GM19025 (cell line): ENCODE data around the gene REPS2.

Experiments used
- ATAC-seq: cut with Tn5 transposase; IDR thresholded peaks from one replicate; pipeline ENCODE4 v1.9.1; 2021; ENCODE audit warnings: mild to moderate bottlenecking, low read depth, moderate library complexity; ENCODE audit not compliant: unreplicated experiment

Gene REPS2

DNA sequence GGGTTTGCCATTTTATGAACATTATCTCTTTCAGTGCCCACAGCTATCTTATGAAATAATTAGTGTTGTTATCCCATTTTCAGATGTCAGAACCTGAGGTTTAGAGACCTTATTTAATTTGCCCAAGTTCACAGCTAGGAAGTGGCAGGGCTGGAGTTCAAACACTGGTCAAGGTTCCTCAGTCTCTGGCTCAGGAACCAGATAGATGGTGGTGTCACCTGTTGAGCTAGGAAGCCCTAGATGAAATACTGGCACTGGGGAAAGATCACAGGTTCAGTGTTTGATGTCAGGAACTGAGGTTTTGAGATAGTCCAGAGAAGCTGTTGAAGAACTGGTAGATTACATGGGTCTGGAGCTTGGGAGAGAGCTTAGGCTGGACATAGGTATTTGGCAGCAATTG, 85.4 kb downstream of the REPS2 start:
- no peak for ATAC-seq

DNA sequence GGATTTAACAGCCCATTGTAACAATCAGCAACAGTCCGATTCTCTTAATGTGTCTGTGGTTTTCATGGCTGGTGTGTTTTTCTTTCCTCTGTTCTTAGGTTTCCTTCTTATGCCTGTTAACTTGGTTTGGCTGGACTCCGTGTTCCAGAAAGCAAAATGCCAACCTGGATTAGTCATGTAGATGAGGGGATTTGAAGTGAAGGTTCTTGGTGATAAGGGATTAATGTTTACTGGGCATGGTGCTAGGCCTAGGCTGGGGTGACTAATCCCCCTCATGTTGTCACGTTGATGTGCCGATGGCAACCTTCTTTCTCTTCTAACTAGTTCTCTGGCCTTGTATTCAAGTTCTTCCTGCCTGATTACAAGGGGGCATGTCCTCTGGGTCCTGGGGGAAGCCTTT, 85.9 kb downstream of the REPS2 start:
- no peak for ATAC-seq

DNA sequence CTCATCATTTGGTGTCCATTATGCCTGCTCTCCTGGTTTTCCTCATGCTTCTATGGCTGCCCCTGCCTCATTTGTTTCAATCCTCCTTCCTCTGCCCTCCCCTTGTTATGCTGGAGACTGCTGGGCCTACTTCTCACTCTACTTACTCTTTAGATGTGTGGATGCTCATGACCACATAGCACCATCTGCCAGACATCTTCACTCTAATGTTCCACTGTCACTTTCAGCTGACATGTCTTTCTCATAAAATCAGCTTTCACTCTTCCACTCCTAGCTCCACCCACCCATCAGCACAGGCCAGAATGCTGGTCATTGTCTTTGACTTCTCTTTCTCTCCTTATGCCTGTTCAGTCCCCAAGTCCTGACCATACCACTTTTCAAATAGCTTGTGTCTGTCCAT, 86.8 kb downstream of the REPS2 start:
- ATAC-seq, result no peak

DNA sequence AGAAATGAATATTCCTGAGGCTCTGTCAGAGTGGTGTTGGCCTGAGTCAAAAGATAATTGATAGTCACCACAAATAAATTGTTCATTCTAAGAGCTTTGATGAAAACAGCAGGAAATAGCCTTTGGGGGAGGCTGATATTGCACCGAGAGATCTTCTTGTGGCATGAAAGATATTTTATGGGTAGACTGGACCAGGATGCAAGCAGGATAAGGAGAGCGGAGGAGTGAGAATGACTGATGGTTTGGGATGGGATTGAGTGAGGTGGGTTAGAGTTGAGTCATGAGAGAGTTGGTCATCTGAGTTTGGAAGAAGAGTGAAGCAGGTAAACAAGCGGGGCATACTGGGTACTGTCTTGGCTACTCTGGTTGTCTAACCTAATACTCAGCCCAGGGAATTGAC, 88.7 kb downstream of the REPS2 start:
- no peak for ATAC-seq

DNA sequence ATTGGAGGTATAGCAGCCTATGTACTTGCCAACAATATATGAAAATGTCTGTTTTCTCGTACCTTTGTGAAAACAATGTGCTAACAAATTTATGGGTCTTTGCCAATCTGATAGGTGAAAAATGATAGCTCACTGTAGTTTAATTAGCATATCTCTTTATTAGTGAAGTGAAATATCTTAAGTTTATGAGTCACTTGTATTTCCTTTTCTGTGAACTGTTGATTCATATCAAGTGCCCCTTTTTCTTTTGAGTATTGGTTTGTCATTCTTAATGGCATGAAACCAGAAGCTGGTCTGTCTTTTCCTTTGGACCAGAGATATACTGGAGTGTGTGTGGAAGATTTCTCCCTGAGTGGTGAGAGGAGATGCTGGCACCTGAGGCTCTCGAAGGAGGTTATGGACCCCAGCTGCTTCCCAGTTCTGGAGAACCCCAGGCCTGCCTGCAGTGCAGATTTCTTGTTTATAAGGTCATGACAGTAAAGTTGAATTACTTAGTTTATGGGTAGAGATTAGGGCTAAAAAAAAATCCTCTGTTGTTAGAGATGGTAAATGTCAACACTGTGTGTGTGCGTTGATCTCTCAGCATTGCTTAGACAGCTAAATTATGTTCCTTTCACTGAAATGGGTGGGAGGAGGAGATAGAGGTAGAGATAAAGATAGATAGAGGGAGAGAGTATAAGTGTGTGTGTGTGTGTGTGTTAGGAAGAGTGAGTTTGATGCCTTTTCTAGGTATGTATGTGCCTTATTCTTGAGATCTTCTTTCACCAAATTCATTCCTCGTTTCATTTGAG, 89.9 kb downstream of the REPS2 start:
- no peak for ATAC-seq

DNA sequence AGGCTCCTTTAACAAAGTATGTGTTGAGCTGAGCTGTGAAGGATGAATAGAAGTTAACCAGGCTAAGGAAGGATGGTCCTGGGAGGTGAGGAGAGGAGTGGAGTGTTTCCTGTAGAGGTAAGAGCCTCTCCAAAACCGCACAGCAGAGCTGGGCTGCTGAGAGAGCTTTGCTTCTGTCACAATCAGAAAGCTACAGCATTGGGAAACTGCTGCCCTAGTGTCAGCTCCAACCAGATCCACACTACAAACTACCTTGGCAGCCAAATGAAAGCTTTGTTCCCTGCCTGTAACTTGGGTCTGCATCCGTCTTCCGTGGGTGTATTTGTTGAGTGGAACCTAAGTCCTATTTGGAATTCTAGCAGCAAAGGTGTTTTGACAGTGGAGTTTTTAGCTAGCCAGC, 91.8 kb downstream of the REPS2 start:
- ATAC-seq, result no peak

DNA sequence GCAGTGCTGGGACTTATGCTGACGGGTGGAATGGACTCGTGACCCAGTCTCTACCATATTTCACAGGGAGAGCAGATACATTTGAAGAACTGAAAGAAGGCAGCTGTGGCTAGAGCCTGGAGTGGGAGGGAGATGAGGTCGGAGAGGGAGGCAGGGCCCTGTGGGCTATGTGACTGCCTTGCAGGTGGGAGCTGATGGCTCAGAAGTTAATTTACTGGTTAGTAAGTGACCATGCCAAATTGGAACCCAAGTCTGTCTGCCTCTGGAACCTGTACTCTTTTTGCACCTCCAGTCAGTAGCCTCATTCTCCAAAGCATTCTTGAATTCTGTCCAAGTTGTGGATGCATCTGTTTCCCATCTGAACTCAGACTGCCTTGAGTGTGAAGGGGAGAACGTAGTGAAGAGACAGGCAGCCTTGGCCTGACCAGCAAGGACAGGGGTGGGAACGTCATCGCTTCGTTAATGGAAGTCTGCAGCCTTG, 92.3 kb downstream of the REPS2 start:
- no peak for ATAC-seq

DNA sequence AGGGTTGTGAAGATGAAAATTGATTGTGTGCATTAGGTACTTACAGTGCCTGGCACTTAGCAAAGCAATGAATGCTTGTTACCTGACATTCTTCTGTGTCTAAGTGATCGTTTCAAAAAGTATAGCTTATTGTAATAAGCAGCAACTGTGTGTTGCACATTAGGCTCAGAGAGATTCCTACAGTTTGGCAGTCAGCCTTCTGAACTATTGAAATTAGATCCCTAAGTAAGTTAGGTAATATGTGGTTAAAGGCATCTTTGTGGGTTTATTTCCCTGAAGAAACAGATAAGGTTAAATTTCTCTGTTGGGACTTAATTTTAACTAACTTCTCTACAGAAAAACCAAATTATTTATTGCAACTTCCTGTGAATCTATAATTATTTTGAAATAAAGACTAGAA, 93.4 kb downstream of the REPS2 start:
- ATAC-seq, result no peak

DNA sequence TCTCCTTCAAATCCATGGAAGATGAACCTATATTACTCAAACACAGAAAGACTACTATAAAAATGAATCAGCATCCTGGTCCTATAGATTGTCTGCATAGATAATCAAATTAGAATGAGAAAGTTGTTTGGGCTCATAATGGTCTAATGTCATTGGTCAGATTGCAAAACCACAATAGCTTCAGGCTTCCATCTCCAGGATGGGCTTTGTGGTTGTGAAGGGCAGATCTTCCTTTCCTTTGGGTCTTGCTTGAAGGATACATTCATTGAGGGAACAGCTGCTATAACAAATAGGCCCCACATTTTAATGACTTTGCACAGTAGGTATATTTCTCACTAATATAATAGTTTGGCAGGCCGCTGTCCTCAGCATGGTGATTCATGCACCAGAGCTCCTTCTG, 94.3 kb downstream of the REPS2 start:
- ATAC-seq, result no peak

DNA sequence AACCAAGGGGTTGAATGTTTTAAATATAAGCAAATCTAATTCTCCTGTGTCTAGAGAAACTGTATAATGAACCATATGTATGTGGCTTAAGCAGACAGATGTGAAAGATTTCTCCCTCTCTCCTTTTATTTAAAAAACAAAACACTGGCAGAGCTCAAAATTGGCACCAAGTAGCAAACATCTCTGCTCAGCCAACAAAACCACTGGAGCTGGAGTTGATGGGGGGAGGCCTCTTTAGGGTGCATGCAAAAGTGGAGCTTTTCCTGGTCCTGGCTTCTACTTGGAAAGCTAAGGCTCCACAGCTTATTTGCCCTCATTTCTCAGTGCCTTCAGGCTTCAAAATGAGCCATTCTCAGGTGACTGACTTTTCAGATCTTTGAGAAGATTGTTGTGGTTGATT, 95.6 kb downstream of the REPS2 start:
- ATAC-seq, result no peak

DNA sequence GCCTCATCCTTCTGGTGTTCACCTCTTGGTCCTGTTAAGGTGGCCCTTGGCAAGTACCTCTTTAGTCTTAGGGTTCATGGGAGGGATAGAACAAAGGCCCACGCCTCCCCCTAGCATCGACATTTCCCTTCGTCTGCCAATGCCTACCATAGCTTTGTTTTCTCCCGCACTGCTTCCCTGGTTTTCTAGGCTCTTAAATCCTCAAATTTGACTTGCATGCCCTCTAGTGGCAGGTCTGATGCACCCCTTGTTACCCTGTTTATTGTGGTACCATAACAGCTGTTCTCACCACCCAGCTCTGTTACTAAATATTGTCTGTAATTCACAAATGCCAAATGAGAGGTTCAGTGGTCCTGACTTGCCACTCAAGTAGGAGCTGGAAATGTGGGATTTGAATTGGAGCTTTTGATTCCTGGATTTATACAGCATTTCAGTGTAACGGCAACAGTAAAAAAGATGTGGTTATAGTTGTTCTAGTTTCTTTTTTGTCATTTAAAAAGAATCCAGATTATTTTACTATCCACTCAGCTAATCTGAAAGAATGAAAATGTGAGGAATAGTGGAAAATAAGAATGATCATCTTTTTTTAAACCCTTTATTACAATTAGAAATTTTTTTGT, 100.1 kb downstream of the REPS2 start:
- ATAC-seq, result no peak

DNA sequence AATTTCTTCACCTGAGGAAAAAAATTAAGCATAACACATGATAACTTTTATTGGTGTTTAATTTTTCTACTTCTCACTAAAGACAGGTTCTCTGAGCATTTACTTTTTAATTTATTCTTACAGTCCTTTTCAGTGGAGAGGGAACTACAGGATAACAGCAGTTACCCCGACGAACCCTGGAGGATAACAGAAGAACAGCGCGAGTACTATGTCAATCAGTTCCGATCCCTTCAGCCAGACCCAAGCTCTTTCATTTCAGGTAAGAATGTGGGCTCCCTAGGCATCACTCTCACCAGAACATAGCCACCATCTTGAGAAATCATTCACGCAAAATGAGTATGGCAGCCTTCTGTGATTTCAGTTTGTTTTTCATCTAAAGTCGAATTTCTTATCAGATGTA, 100.8 kb downstream of the REPS2 start:
- no peak for ATAC-seq

DNA sequence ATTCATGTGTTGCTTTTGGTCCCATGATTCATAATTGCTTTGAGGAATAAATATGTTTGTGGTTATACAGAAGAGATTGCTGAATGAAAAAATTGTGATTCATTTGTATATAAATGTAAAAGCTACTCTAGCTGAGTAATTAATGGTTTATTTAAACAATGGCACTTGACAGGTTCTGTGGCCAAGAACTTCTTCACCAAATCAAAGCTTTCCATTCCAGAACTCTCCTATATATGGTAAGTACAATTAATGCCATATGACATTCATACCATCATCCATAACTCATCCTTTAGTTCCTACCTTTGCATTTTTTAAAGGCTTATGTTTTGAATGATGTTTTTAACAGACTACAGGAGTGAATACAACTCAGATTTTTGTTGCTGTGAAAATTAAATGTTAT, 105.8 kb downstream of the REPS2 start:
- no peak for ATAC-seq

DNA sequence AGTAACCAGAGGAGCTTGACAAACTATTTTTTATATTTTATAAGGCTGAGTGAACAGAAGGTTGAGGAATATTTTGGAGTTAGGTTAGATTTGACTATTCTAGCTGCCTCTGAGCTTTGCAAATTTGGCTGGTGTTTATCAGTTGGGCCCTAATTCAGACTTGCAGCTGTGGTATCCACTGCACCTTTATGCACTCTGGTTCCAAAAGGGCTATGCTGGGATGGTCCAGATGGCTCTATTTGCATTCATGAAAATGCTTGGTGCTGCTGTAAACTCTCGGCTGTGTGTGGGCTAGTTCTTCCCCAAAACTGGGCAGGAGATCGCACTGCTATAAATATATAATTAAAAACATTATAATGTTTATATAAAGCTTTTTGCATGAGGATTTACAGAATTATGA, 106.3 kb downstream of the REPS2 start:
- ATAC-seq, result no peak

DNA sequence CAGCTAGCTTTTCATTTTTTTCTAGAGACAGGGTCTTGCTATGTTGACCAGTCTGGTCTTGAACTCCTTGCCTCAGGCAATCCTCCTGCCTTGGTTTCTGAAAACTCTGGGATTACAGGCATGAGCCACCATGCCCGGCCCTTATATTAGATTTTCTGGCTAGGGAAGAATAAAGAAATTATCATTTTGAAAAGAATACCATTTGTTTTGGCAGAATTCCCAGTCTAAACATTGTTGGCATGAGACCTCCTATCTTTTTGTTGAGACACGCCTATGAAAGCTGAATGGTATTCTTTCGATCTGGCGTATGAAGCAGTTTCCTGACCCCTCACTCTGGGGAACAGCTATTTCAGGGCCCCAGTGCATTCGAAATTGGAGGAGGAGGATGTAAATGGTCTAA, 107.0 kb downstream of the REPS2 start:
- ATAC-seq, result no peak

DNA sequence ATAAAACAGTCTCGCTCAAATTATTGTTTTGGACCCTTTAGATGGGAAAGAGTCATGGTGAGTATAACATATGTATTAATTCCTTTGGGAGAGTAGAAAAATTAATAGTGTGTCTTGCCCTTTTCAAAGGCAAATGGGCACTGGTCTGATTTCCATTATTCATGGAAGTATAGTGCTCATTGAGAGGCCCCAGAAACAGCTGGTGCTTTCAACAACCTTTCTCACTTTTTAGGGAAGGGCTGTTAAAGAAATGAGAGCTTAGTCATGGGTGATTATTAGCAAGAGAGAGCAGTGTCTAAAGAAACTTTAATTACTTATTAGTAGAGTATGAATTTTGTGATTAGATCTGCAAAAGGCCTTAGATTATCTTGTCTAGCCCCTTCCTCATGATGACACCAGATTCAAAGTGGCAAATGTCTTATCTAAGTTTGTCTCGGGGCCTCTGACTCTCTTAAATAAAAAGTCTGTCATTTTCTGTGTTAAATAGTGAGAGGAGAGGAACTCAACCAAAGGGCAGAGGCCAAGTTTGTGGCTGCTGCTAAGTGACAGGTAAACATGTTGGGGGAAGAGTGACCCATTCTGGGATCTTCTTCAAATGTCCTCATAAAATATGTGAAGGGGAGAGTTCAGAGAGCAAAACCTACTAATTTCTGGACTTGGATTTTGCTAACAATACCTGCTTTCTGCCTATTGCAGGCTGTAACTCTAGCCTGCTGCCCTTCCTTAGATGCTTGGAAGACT, 110.6 kb downstream of the REPS2 start:
- no peak for ATAC-seq

DNA sequence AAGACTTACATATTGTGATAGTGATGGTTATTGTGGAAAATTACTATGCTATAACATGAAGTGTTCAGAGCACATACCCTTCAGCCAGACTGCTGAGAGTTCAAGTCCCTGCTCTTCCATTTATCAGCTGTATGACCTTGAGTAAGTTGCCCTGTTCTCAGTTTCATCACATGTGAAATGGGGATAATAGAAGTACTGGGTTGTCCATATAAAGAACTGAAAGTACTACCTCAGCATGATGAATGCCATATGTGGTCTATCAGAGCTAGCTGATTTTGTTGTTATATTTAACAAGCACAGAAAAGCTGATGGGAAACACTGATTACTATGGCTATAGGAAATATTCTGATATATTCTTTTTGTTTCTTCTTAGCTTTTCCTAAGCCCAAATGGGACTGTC, 115.6 kb downstream of the REPS2 start:
- no peak for ATAC-seq

DNA sequence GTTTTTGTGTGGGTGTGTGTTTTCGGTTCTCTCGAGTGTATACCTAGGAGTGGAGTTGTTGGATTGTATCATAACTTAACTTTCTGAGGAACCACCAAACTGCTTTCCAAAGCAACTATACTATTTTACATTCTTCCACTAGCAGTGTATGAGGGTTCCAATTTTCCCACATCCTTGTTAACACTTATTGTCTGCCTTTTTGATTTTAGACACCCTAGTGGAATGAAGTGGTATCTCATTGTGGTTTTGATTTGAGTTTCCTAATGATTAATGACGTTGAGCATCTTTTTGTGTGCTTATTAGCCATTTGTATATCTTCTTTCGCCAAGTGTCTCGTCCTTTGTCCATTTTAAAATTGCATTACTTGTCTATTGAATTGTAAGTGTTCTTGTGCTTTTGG, 118.6 kb downstream of the REPS2 start:
- ATAC-seq, result no peak

DNA sequence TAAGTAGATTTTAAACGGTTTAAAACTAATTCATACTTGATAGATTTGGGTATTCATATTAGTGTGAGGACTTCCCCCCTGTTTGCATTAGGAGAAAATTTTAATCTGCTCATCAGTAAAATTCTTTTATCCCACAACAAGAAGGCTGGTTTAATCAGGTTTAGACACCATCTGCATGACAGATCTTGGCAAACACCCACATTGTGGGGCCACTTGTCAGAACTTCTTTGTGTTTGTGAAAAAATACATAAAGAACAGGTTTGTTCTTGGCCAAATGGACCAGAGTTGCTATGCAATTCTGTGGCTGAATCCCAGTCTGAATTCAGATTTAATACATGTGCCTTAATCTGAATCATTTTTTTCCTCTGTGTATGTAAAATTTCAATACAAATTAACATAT, 121.1 kb downstream of the REPS2 start:
- ATAC-seq, result no peak

DNA sequence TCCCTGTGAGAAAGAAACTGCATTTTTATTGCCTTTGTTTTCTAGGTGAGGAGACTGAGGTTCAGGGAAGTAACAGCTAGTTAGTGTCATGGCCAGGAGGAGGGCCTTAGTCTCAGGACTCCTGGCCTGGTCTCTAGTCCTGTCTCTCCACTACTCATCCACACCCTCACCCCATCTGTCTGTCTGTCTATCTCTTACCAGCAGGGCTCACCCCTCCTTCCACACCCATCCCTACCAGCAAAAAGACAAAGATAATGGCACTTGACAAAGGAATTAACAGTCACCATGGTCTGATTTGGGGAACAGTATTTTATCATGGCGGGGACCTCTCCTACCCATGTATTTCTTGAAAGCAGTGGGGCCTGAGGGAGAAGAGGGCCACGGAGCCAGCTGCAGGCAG, 125.8 kb downstream of the REPS2 start:
- no peak for ATAC-seq

DNA sequence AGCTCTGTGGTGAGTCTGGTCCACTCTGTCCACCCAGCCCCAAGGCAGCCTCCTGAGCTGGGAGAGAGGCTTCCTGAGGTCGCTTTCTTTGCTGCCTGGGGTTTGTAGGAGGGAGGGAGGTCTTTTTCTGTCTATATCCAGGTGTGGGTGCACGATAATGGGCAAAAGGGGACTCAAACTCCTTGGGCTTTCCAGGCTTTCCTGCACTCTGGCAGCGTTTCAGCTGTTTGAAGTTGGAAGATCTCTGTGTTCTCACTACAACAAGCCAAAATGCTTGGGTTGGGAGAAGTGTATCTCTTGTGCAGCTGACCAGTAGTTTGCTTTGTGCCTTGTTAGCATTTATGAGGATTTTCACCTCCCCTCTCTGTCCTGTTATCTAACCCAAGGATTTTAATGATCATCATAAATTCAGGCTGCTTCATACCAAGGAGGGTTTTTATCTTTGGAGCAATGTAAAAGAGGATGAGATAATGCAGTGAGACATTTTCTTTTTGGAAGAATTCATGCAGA, 126.3 kb downstream of the REPS2 start:
- ATAC-seq, result no peak
